Breast epithelium (tissue), 4 donors: ENCODE measurements around the gene FASTK. TPM values are rescaled to one million over a fixed set of nuclear protein-coding genes. Genes with fewer than 3 reads are reported as not detected.
"Not testable (repeated sequence)": the region's sequence is repeated elsewhere in the genome, so short reads cannot be mapped to it uniquely, and the experiment has no call there.

ENCODE experiments used
- DNase-seq, 2 donors: peaks; one replicate each; pipeline ENCODE4 v3.0.0-alpha.2; 2019; ENCODE audit warnings: low spot score in 2 of 2
- H3K27ac ChIP-seq, 2 donors: fragments of 200-600 bp; sonication (generic) in 1 of 2; one replicate each; pipeline ENCODE4 v1.5.1; 2016 to 2019; ENCODE audit warnings: mild to moderate bottlenecking in 1 of 2
- H3K27me3 ChIP-seq, 2 donors: fragments of 200-600 bp; sonication (generic) in 1 of 2; one replicate each; pipeline versions ENCODE4 v1.5.1 to v1.6.0; 2017 to 2019; ENCODE audit warnings: control low read depth in 1 of 2, mild to moderate bottlenecking in 1 of 2
- H3K36me3 ChIP-seq: fragments of 200-600 bp; one replicate; pipeline ENCODE4 v1.5.1; 2019
- H3K4me1 ChIP-seq, 2 donors: fragments of 200-600 bp; sonication (generic); one replicate each; pipeline ENCODE4 v1.5.1; 2016 to 2019; ENCODE audit warnings: control low read depth in 1 of 2
- H3K4me3 ChIP-seq, 3 donors: fragments of 200-600 bp; sonication (generic); 1 replicate in 2 of 3; 2 replicates in 1 of 3; pipeline ENCODE4 v1.5.1; 2016 to 2019; ENCODE audit warnings: mild to moderate bottlenecking in 3 of 3, moderate library complexity in 2 of 3
- H3K9me3 ChIP-seq, 2 donors: fragments of 200-600 bp; sonication (generic) in 1 of 2; one replicate each; pipeline ENCODE4 v1.5.1; 2016 to 2019; ENCODE audit warnings: control low read depth in 1 of 2
- CTCF ChIP-seq, 3 donors: fragments of 450-650 bp; IDR thresholded peaks; one replicate each; pipeline ENCODE4 v1.5.1; 2016 to 2017; ENCODE audit warnings: antibody characterized with exemption in 3 of 3, mild to moderate bottlenecking in 3 of 3, moderate library complexity in 3 of 3
- POLR2A ChIP-seq: fragments of 450-650 bp; IDR thresholded peaks from one replicate; pipeline ENCODE4 v1.6.1; 2016; ENCODE audit warnings: antibody characterized with exemption, mild to moderate bottlenecking, moderate library complexity
- POLR2AphosphoS5 ChIP-seq, 3 donors: sonication (generic); formaldehyde crosslinking; IDR thresholded peaks; one replicate each; pipeline ENCODE4 v1.6.1; 2017; ENCODE audit warnings: antibody characterized with exemption in 3 of 3
- intact Hi-C: fragments of 100-400 bp; cut with DNase I; formaldehyde crosslinking; loops from one replicate; pipeline ENCODE4 v1.15.1; 2023; ENCODE audit warnings: low total_unique reads
- total RNA-seq, 3 donors: library from RNA; depleted of rRNA; stranded (reverse); fragments of >200 nt; gene quantifications; one replicate each; pipeline ENCODE4 v1.1.0, GENCODE V29; 2016

The FASTK gene
- total RNA-seq, 3 donors from 2014 or later: 45.6 to 63.5 (median 60.0) TPM

GRCh38 chr7:151045262-151045661 lies 35.3 kb downstream of the FASTK start:
- no peaks in the 10 kb centered on the region for H3K9me3 ChIP-seq
- TF ChIP-seq CTCF (IDR thresholded peaks at IDR 0.05) (no peak), POLR2A (no peak), POLR2AphosphoS5 (IDR thresholded peaks at IDR 0.05) (no peak)
- no peaks in the 10 kb centered on the region for H3K36me3 ChIP-seq
- H3K4me1 ChIP-seq: peaks cover 0 to 6% of the 10 kb centered on the region in 2 donors
- no peak for DNase-seq
- intact Hi-C loops: loop anchor here (1.0 kb wide), 1 partner anchor 50 kb away; no protein-coding TSS in a partner anchor
- H3K4me3 ChIP-seq: no peak overlapping the region
- no peak overlapping the region for H3K27ac ChIP-seq
- H3K27me3 ChIP-seq: no peaks in the 10 kb centered on the region

DNA sequence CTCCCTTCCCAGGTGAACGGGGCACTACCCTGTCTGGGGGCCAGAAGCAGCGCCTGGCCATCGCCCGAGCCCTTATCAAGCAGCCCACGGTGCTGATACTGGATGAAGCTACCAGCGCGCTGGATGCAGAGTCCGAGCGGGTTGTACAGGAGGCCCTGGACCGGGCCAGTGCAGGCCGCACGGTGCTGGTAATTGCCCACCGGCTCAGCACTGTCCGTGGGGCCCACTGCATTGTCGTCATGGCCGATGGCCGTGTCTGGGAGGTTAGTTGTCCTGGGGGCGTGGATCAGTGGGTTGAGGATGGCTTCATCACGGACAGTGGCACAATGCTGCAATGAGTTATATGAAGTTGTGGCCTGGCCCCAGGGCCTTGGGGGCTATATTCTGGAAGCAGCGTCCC lies 36.6 kb downstream of the FASTK start:
- TF ChIP-seq POLR2AphosphoS5 (IDR thresholded peaks at IDR 0.05) (no peak), POLR2A (no peak), CTCF (IDR thresholded peaks at IDR 0.05) (no peak)
- no peak overlapping the region for H3K4me3 ChIP-seq
- no peaks in the 10 kb centered on the region for H3K27me3 ChIP-seq
- intact Hi-C loops: no loop called here
- H3K9me3 ChIP-seq: no peaks in the 10 kb centered on the region
- H3K27ac ChIP-seq: no peak overlapping the region
- peaks cover 0 to 6% of the 10 kb centered on the region in 2 donors for H3K4me1 ChIP-seq
- no peak for DNase-seq
- no peaks in the 10 kb centered on the region for H3K36me3 ChIP-seq

DNA sequence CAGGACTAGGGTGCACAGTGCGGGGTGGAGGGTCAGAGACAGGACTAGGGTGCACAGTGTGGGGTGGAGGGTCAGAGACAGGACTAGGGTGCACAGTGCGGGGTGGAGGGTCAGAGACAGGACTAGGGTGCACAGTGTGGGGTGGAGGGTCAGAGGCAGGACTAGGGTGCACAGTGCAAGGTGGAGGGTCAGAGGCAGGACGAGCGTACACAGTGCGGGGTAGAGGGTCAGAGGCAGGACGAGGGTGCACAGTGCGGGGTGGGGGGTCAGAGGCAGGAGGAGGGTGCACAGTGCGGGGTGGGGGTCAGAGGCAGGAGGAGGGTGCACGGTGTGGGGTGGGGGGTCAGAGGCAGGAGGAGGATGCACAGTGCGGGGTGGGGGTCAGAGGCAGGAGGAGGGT lies 37.2 kb downstream of the FASTK start:
- DNase-seq, intact Hi-C loops, H3K4me3 ChIP-seq, H3K4me1 ChIP-seq, H3K36me3 ChIP-seq, H3K27me3 ChIP-seq, H3K9me3 ChIP-seq, H3K27ac ChIP-seq: not testable (repeated sequence)

GRCh38 chr7:151040616-151041375 lies 39.8 kb downstream of the FASTK start:
- intact Hi-C loops: no loop called here
- TF ChIP-seq POLR2AphosphoS5 (IDR thresholded peaks at IDR 0.05) (no peak), POLR2A (no peak), CTCF (IDR thresholded peaks at IDR 0.05) (no peak)
- no peaks in the 10 kb centered on the region for H3K9me3 ChIP-seq
- H3K36me3 ChIP-seq: peaks cover 7% of the 10 kb centered on the region
- H3K27ac ChIP-seq: no peak overlapping the region
- H3K4me1 ChIP-seq: no peaks in the 10 kb centered on the region
- H3K27me3 ChIP-seq: no peaks in the 10 kb centered on the region
- H3K4me3 ChIP-seq: no peak overlapping the region
- DNase-seq: no peak

DNA sequence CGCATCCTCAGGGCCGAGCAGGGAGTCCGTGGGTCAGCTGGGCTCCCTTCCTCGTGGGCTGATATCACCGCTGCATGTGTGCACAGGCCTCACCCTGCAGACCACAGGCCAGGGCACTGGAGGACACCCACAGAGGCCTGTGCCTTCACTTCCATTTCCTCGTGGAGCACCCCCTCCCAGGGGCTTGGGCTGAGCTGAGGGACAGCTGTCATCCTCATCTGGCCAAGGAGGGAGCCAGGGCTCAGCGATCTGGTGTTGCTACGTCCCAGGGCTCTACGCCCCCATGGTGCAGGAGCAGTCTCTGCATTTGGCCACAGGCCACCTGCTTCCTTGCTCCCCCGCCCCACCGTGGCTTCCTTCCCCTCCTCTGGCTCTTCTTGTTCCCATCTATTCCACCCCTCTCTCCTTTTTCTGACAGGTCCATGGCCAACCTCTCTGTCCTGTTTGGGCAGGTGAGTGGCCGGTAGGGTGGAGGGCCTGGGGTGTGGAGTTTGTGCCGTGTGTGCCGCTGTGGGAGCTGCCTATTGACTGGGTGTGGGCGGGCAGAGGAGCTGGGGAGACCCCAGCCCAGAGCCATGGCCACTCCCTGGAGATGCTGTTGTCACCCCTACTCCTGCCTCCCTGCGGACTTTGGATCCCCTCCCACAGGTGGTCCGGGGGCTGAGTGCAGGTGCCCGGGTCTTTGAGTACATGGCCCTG lies 40.6 kb downstream of the FASTK start:
- no peaks in the 10 kb centered on the region for H3K27me3 ChIP-seq
- peaks cover 7% of the 10 kb centered on the region for H3K36me3 ChIP-seq
- intact Hi-C loops: no loop called here
- no peaks in the 10 kb centered on the region for H3K4me1 ChIP-seq
- peak overlapping the region in 1 of 2 donors; percentile 14 for H3K27ac ChIP-seq
- H3K9me3 ChIP-seq: no peaks in the 10 kb centered on the region
- TF ChIP-seq POLR2AphosphoS5 (IDR thresholded peaks at IDR 0.05): no peak
- TF ChIP-seq CTCF (IDR thresholded peaks at IDR 0.05): no peak
- TF ChIP-seq POLR2A: no peak
- H3K4me3 ChIP-seq: no peak overlapping the region
- no peak for DNase-seq
